Type B pancreatic cell (in vitro differentiated cells): ENCODE results near the gene AHCYL2. TPM values are rescaled to one million over a fixed set of nuclear protein-coding genes. Genes with fewer than 3 reads are reported as not detected.
"Not testable (repeated sequence)": the region's sequence is repeated elsewhere in the genome, so short reads cannot be mapped to it uniquely, and the experiment has no call there.

ENCODE experiments used
- DNase-seq: peaks from one replicate; pipeline ENCODE4 v3.0.0; 2021; ENCODE audit warnings: mixed read lengths; ENCODE audit not compliant: unreplicated experiment; ENCODE audit errors: extremely low spot score
- H3K27ac Mint-ChIP-seq: 2 replicates; pipeline ENCODE4 v1.8.0; 2021; ENCODE audit warnings: mild to moderate bottlenecking, mixed read lengths
- H3K27me3 Mint-ChIP-seq: 2 replicates; pipeline ENCODE4 v1.8.0; 2021; ENCODE audit warnings: mixed read lengths
- H3K36me3 Mint-ChIP-seq: 2 replicates; pipeline ENCODE4 v1.8.0; 2021; ENCODE audit warnings: mixed read lengths
- H3K4me1 Mint-ChIP-seq: one replicate; pipeline ENCODE4 v1.8.0; 2021; ENCODE audit warnings: mixed read lengths; ENCODE audit not compliant: unreplicated experiment
- H3K4me3 Mint-ChIP-seq: 2 replicates; pipeline ENCODE4 v1.8.0; 2021; ENCODE audit warnings: mild to moderate bottlenecking, mixed read lengths
- H3K9me3 Mint-ChIP-seq: 2 replicates; pipeline ENCODE4 v1.8.0; 2021; ENCODE audit warnings: mixed read lengths
- CTCF ChIP-seq: fragments of 200-600 bp; sonication (generic); conservative IDR thresholded peaks from 2 replicates; pipeline ENCODE4 v1.5.0; 2021; ENCODE audit warnings: antibody characterized with exemption, mild to moderate bottlenecking
- total RNA-seq: library from RNA; stranded (reverse); gene quantifications from 2 replicates; pipeline ENCODE4 v1.2.1, GENCODE V29; 2021; ENCODE audit warnings: low replicate concordance

The AHCYL2 gene
- total RNA-seq, 1 donor from 2014 or later, result 27.8 TPM

- Mint-ChIP-seq H3K27ac (peak overlapping the region; percentile 77), H3K4me3 (peak overlapping the region; percentile 65)
- TF ChIP-seq CTCF, result no peak
Measured at GRCh38 chr7:129368389-129368986, 143.7 kb downstream of the AHCYL2 start.

GRCh38 chr7:129369447-129369846 is 144.6 kb downstream of the AHCYL2 start:
- H3K36me3 Mint-ChIP-seq, H3K9me3 Mint-ChIP-seq, H3K27ac Mint-ChIP-seq: not testable (repeated sequence)

More at GRCh38 chr7:129368389-129368986, 143.7 kb downstream of the AHCYL2 start:
- H3K36me3 Mint-ChIP-seq, result no peaks in the 10 kb centered on the region
- DNase-seq, result no peak
- H3K27me3 Mint-ChIP-seq, result no peaks in the 10 kb centered on the region
- H3K4me1 Mint-ChIP-seq, result peaks cover 19% of the 10 kb centered on the region
- no peaks in the 10 kb centered on the region for H3K9me3 Mint-ChIP-seq

GRCh38 chr7:129370812-129371211 is 146.0 kb downstream of the AHCYL2 start:
- Mint-ChIP-seq H3K9me3 (no peaks in the 10 kb centered on the region), H3K4me1 (peaks cover 24% of the 10 kb centered on the region), H3K36me3 (no peaks in the 10 kb centered on the region), H3K27ac (no peak overlapping the region), H3K27me3 (no peaks in the 10 kb centered on the region), H3K4me3 (no peak overlapping the region)
- TF ChIP-seq CTCF, result no peak
- DNase-seq, result no peak

More at GRCh38 chr7:129369447-129369846, 144.6 kb downstream of the AHCYL2 start:
- not testable (repeated sequence) for DNase-seq, H3K27me3 Mint-ChIP-seq, H3K4me3 Mint-ChIP-seq
- peaks cover 19% of the 10 kb centered on the region for H3K4me1 Mint-ChIP-seq

GRCh38 chr7:129371487-129371886 is 146.7 kb downstream of the AHCYL2 start:
- no peaks in the 10 kb centered on the region for H3K27me3 Mint-ChIP-seq
- no peak for DNase-seq
- H3K27ac Mint-ChIP-seq, result no peak overlapping the region
- H3K36me3 Mint-ChIP-seq, result no peaks in the 10 kb centered on the region
- no peak for TF ChIP-seq CTCF
- H3K9me3 Mint-ChIP-seq, result no peaks in the 10 kb centered on the region
- H3K4me1 Mint-ChIP-seq, result peaks cover 24% of the 10 kb centered on the region
- no peak overlapping the region for H3K4me3 Mint-ChIP-seq

GRCh38 chr7:129373651-129374428 is 149.0 kb downstream of the AHCYL2 start:
- H3K36me3 Mint-ChIP-seq, result no peaks in the 10 kb centered on the region
- no peaks in the 10 kb centered on the region for H3K9me3 Mint-ChIP-seq
- DNase-seq, result no peak
- peaks cover 12% of the 10 kb centered on the region for H3K4me1 Mint-ChIP-seq
- no peak overlapping the region for H3K4me3 Mint-ChIP-seq
- H3K27me3 Mint-ChIP-seq, result no peaks in the 10 kb centered on the region
- H3K27ac Mint-ChIP-seq, result no peak overlapping the region
- no peak for TF ChIP-seq CTCF
